ENCODE data around the gene PLEKHJ1. TPM values are rescaled to one million over a fixed set of nuclear protein-coding genes. Genes with fewer than 3 reads are reported as not detected.
A peak's percentile ranks its signal among the peaks of the same experiment; 100 is the strongest.

The PLEKHJ1 gene
- total RNA-seq, 2 donors from 2014 or later = 26.3 to 46.2 TPM

DNA sequence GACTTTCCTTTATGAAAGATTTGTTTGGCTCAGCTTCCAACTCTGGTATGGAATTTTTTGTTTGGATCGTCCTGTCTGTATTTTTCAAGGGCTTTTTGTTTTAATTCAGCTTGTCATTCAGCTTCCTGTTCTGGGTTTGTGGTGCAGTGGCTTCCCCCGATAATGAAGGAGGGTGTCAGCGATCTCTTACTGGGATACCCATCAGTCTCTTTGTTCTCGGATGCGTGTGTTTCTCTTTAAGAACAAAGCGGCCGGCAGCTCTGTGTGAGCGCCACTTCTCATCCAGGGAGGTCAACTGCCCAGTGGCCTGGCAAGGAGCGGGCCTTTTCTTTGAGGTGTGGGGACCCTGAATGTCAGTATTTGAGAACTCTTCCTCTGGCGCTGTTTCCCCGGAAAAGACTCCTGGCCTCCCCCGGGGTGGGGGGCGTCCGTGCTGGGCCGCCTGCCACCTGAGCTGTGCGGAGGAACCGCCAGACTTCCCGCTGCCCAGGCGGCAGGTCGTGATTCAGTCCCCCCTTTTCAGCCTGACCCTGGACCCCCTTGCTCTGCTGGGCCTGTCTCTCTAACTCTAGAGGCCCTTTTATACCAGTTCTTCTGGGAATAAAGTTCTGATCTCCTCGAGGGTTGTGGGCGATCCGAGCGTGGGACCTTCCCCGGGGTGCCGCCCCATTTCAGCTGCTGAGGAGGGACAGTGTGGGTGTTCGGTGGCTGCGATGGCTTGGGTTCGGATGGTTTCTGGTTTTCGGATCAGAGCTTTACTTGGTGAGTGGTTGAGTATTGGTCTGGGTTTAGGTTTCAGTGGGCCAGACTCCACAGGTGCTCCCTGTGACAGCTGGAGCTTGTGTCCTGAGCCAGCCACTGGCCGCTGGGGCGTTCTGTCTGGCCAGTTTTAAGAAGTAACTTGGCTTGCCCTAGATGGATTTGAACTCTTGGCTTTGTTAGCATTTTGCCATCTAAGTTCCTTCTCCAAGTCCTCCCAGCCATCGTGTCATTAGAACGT is 3.9 kb upstream of the PLEKHJ1 start:
- ATAC-seq (ENCODE audit: insufficient number of reproducible peaks, low FRiP score, low read depth) (no peak), DNase-seq (ENCODE audit: low spot score) (no peak)
- H3K4me3 ChIP-seq = peak overlapping the region; percentile 74
- H3K9me3 ChIP-seq = no peaks in the 10 kb centered on the region
- peak overlapping the region; percentile 81 to 82 for H3K27ac ChIP-seq
- TF ChIP-seq, protein P1, sequence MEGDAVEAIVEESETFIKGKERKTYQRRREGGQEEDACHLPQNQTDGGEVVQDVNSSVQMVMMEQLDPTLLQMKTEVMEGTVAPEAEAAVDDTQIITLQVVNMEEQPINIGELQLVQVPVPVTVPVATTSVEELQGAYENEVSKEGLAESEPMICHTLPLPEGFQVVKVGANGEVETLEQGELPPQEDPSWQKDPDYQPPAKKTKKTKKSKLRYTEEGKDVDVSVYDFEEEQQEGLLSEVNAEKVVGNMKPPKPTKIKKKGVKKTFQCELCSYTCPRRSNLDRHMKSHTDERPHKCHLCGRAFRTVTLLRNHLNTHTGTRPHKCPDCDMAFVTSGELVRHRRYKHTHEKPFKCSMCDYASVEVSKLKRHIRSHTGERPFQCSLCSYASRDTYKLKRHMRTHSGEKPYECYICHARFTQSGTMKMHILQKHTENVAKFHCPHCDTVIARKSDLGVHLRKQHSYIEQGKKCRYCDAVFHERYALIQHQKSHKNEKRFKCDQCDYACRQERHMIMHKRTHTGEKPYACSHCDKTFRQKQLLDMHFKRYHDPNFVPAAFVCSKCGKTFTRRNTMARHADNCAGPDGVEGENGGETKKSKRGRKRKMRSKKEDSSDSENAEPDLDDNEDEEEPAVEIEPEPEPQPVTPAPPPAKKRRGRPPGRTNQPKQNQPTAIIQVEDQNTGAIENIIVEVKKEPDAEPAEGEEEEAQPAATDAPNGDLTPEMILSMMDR (IDR thresholded peaks at IDR 0.05) = no peak
- peaks cover 19% of the 10 kb centered on the region for H3K36me3 ChIP-seq
- no peaks in the 10 kb centered on the region for H3K27me3 ChIP-seq (replicated peaks; ENCODE audit: insufficient read depth)
- peaks cover 49 to 71% of the 10 kb centered on the region in 2 donors for H3K4me1 ChIP-seq (ENCODE audit: control insufficient read depth in 1 of 2, low read depth in 2 of 2)

DNA sequence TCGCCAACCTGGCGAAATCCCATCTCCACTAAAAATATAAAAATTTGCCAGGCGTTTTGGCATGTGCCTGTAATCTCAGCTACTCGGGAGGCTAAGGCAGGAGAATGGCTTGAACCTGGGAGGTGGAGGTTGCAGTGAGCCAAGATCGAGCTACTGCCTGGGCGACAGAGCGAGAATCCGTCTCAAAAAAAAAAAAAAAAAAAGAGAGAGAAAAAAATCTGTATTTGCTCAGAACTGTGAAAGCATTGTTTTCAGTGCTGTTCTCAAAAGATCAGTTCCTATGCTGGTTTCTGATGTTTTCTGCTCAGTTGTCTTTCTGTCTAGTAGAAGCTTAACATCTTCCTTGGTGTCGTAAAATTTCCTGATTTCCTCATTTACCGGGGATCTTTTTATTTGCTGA is 3.0 kb upstream of the PLEKHJ1 start:
- DNase-seq (ENCODE audit: low spot score) (no peak), ATAC-seq (ENCODE audit: insufficient number of reproducible peaks, low FRiP score, low read depth) (no peak)
- TF ChIP-seq, protein P1 (IDR thresholded peaks at IDR 0.05) = no peak
- Histone ChIP-seq H3K36me3 (peaks cover 10% of the 10 kb centered on the region), H3K9me3 (no peaks in the 10 kb centered on the region), H3K4me3 (peak overlapping the region; percentile 74), H3K27me3 (replicated peaks; ENCODE audit: insufficient read depth) (no peaks in the 10 kb centered on the region), H3K27ac (peak overlapping the region; percentile 81 to 82), H3K4me1 (ENCODE audit: control insufficient read depth in 1 of 2, low read depth in 2 of 2) (peaks cover 51 to 80% of the 10 kb centered on the region in 2 donors)

DNA sequence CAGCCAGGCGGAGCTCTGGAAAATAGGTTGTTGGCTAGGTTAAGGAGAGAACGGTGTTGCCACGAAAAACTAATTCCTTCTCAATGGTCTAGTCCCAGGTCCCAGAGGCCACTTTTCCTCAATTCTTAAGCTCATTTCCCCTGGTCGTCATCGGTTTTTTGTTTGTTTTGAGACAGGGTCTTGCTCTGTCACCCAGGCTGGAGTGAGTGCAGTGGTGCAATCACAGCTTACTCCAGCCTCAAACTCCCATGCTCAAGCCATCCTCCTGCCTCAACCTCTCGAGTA is 1.7 kb upstream of the PLEKHJ1 start:
- peak overlapping the region; percentile 95 for H3K4me3 ChIP-seq

DNA sequence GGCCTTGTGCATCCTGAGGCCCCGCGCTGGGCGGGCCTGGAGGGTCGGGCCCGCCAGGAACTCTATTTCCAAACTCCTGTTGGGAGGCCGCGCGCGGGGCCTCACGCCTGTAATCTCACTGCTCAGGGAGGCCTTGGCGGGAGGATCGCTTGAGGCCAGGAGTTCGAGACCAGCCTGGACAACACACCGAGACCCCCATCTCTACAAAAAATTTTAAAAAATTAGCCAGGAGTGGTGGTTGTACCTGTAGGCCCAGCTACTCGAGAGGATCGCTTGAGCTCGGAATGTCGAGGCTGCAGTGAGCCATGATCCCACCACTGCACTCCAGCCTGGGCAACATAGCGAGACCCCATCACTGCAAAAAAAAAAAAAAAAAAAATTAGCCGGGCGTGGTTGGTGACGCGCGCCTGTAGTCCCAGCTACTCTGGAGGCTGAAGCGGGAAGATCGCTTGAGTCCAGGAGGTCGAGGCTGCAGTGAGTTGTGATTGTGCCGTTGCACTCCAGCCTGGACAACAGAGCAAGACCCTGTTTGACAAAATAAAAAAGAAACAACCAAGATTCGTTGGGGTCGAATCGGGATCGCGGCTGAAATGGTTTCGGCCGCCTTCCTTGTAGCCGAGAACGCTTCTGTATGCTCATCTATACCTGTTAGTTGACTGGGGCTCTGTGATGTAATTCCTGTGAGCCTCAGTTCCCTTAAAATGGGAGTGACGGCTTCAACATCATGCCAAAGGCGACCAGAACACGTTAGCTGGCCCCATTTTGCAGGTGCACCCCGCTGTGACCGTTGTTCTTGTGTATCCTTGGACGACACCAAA is 1.1 kb upstream of the PLEKHJ1 start:
- ATAC-seq (ENCODE audit: insufficient number of reproducible peaks, low FRiP score, low read depth) = no peak
- no peak for DNase-seq (ENCODE audit: low spot score)
- peaks cover 48 to 73% of the 10 kb centered on the region in 2 donors for H3K4me1 ChIP-seq (ENCODE audit: control insufficient read depth in 1 of 2, low read depth in 2 of 2)
- no peaks in the 10 kb centered on the region for H3K9me3 ChIP-seq
- peak overlapping the region; percentile 95 for H3K4me3 ChIP-seq
- no peaks in the 10 kb centered on the region for H3K27me3 ChIP-seq (replicated peaks; ENCODE audit: insufficient read depth)
- peak overlapping the region; percentile 85 to 95 for H3K27ac ChIP-seq
- H3K36me3 ChIP-seq = peaks cover 5% of the 10 kb centered on the region
- TF ChIP-seq, protein P1 (IDR thresholded peaks at IDR 0.05) = no peak

More for the DNA sequence above, 1.7 kb upstream of the PLEKHJ1 start:
- ATAC-seq (ENCODE audit: insufficient number of reproducible peaks, low FRiP score, low read depth) = no peak
- H3K4me1 ChIP-seq (ENCODE audit: control insufficient read depth in 1 of 2, low read depth in 2 of 2) = peaks cover 51 to 79% of the 10 kb centered on the region in 2 donors
- DNase-seq (ENCODE audit: low spot score) = no peak
- H3K27me3 ChIP-seq (replicated peaks; ENCODE audit: insufficient read depth) = no peaks in the 10 kb centered on the region
- H3K36me3 ChIP-seq = no peaks in the 10 kb centered on the region
- no peaks in the 10 kb centered on the region for H3K9me3 ChIP-seq
- TF ChIP-seq, protein P1 (IDR thresholded peaks at IDR 0.05) = no peak
- peak overlapping the region in 1 of 2 donors; percentile 85 for H3K27ac ChIP-seq

DNA sequence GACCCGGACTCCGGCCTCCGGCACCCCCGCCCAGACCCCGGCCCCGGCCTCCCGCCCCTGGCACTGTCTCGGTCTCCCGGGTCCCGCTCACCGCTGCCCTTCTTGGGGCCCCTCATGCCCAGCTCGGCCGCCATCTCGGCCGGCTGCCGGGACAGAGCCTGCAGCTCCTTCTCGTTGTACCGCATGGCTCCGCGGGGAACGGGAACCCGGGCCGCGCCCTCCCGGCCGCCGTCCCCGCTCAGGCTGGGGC is 140 bp downstream of the PLEKHJ1 start:
- no peaks in the 10 kb centered on the region for H3K9me3 ChIP-seq
- peak overlapping the region; percentile 85 to 95 for H3K27ac ChIP-seq
- ATAC-seq (ENCODE audit: insufficient number of reproducible peaks, low FRiP score, low read depth) (no peak), DNase-seq (ENCODE audit: low spot score) (no peak)
- TF ChIP-seq, protein P1 (IDR thresholded peaks at IDR 0.05) = no peak
- H3K27me3 ChIP-seq (replicated peaks; ENCODE audit: insufficient read depth) = no peaks in the 10 kb centered on the region
- peaks cover 7% of the 10 kb centered on the region for H3K36me3 ChIP-seq
- peak overlapping the region; percentile 95 for H3K4me3 ChIP-seq
- H3K4me1 ChIP-seq (ENCODE audit: control insufficient read depth in 1 of 2, low read depth in 2 of 2) = peaks cover 35 to 60% of the 10 kb centered on the region in 2 donors
